NT2/D1 (cell line): ENCODE measurements around the gene IGSF9.

Source experiments
- SUZ12 ChIP-seq: IDR thresholded peaks from 2 replicates; pipeline ENCODE4 v1.6.1; 2011; ENCODE audit not compliant: insufficient read length, insufficient read depth; ENCODE audit errors: extremely low read depth
- YY1 ChIP-seq: IDR thresholded peaks from 2 replicates; pipeline ENCODE4 v1.6.1; 2011; ENCODE audit not compliant: insufficient read length, insufficient read depth
- ZNF274 ChIP-seq: IDR thresholded peaks from 2 replicates; pipeline ENCODE4 v1.6.1; 2011; ENCODE audit warnings: mild to moderate bottlenecking, low read depth, low read length

DNA sequence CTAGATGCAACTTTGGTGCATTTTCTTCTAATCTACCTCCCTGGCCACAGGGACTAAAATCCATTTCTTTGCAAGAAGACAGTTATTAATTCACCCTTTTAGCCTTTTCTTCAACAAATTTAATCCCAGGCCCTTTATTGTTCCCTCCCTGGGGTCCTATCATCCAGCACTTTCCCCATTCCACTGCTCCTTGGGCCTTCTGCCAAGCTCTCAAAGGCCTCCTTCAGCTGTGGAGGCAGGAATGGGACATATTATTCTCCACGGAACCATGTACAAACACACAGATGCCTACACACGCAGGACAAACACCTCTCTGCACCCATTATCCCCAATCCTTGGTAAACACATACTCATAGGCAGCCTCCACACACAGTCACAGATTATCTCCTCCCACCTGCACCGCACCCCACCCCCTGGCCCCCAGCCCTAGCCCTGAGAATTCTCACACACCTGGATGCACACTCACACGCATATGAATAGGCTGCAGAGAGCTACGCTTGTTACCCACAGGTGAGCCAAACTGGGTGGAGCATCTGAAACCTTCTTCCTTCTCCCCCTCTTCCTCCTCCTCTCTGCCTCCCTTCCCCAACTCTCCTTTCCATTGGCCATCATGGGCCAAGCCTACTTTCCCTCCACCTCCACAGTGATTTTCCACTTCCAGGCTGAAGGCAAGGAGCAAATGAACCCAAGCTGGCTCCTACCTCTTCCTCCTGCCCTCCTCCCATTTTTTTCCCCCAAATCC lies 31.8 kb downstream of the IGSF9 start:
- TF ChIP-seq ZNF274 (no peak), SUZ12 (no peak), YY1 (no peak)
